CD14-positive monocyte (primary cell): ENCODE results near the gene KCNA1. TPM values are rescaled to one million over a fixed set of nuclear protein-coding genes. Genes with fewer than 3 reads are reported as not detected.

Experiments
- DNase-seq, 3 donors: peaks; one replicate each; pipeline ENCODE4 v3.0.0-alpha.2; 2011 to 2022
- H2AFZ ChIP-seq: 2 replicates; pipeline ENCODE4 v1.6.0; 2012; ENCODE audit warnings: mild to moderate bottlenecking, low read depth, low read length, inconsistent platforms; ENCODE audit not compliant: insufficient read depth, poor library complexity, severe bottlenecking
- H3K27ac ChIP-seq, 2 donors: 1 replicate in 1 of 2; 2 replicates in 1 of 2; pipeline ENCODE4 v1.5.1; 2012 to 2013; ENCODE audit warnings: low read length in 2 of 2, control low read depth in 1 of 2, inconsistent platforms in 1 of 2, low read depth in 1 of 2, mild to moderate bottlenecking in 1 of 2
- H3K27me3 ChIP-seq, 2 donors: one replicate each; pipeline versions ENCODE4 v1.6.0 to v1.6.1; 2011 to 2013; ENCODE audit warnings: low read length in 2 of 2; ENCODE audit not compliant: control insufficient read depth in 2 of 2, insufficient read depth in 2 of 2
- H3K36me3 ChIP-seq, 2 donors: replicated peaks in 1 of 2; 1 replicate in 1 of 2; 2 replicates in 1 of 2; pipeline versions ENCODE4 v1.5.1 to v1.6.1; 2012 to 2013; ENCODE audit warnings: low read length in 2 of 2, control low read depth in 1 of 2, inconsistent platforms in 1 of 2, mild to moderate bottlenecking in 1 of 2; ENCODE audit not compliant: insufficient read depth in 2 of 2, control insufficient read depth in 1 of 2
- H3K4me1 ChIP-seq, 2 donors: 1 replicate in 1 of 2; 2 replicates in 1 of 2; pipeline versions ENCODE4 v1.5.1 to v1.6.1; 2012 to 2013; ENCODE audit warnings: low read length in 2 of 2, control low read depth in 1 of 2, inconsistent platforms in 1 of 2, mild to moderate bottlenecking in 1 of 2, moderate library complexity in 1 of 2; ENCODE audit not compliant: insufficient read depth in 2 of 2, control insufficient read depth in 1 of 2
- H3K4me2 ChIP-seq: replicated peaks from 2 replicates; pipeline ENCODE3; 2012; ENCODE audit warnings: low read length, moderate library complexity, mild to moderate bottlenecking; ENCODE audit not compliant: poor library complexity, severe bottlenecking; ENCODE audit errors: extremely low read depth
- H3K4me3 ChIP-seq, 3 experiments: fragments of 200-600 bp in 1 of 3; sonication (generic) in 1 of 3; replicated peaks in 1 of 3; 1 replicate in 2 of 3; 2 replicates in 1 of 3; pipeline ENCODE4 v1.5.1; 2011 to 2013; ENCODE audit warnings: low read length in 3 of 3, mild to moderate bottlenecking in 3 of 3, control low read depth in 2 of 3, low read depth in 2 of 3, inconsistent platforms in 1 of 3, moderate library complexity in 1 of 3
- H3K79me2 ChIP-seq: 2 replicates; pipeline ENCODE4 v1.6.0; 2012; ENCODE audit warnings: mild to moderate bottlenecking, control low read depth, inconsistent platforms, low read length, moderate library complexity; ENCODE audit not compliant: insufficient read depth
- H3K9ac ChIP-seq: 2 replicates; pipeline ENCODE4 v1.6.0; 2017; ENCODE audit warnings: low read length, mild to moderate bottlenecking; ENCODE audit not compliant: insufficient read depth, poor library complexity, severe bottlenecking
- H3K9me3 ChIP-seq, 2 donors: replicated peaks in 1 of 2; 1 replicate in 1 of 2; 2 replicates in 1 of 2; pipeline versions ENCODE4 v1.5.1 to v1.6.1; 2012 to 2013; ENCODE audit warnings: low read length in 2 of 2, control low read depth in 1 of 2; ENCODE audit not compliant: control insufficient read depth in 1 of 2, insufficient read depth in 1 of 2
- H4K20me1 ChIP-seq: 2 replicates; pipeline ENCODE4 v1.6.0; 2012; ENCODE audit warnings: mild to moderate bottlenecking, low read length, control low read depth, moderate library complexity; ENCODE audit not compliant: insufficient read depth
- H3K27ac Mint-ChIP-seq, 7 donors: one replicate each; pipeline ENCODE4 v1.8.0; 2020; ENCODE audit warnings: mild to moderate bottlenecking in 7 of 7, mixed read lengths in 7 of 7, moderate library complexity in 6 of 7, inconsistent platforms in 2 of 7
- H3K27me3 Mint-ChIP-seq, 3 donors: one replicate each; pipeline ENCODE4 v1.8.0; 2021 to 2022; ENCODE audit warnings: low read depth in 3 of 3, mild to moderate bottlenecking in 3 of 3, mixed read lengths in 3 of 3, moderate library complexity in 3 of 3, inconsistent platforms in 1 of 3
- H3K36me3 Mint-ChIP-seq, 2 donors: one replicate each; pipeline ENCODE4 v1.8.0; 2020; ENCODE audit warnings: mixed read lengths in 2 of 2, inconsistent platforms in 1 of 2, mild to moderate bottlenecking in 1 of 2
- H3K4me1 Mint-ChIP-seq: one replicate; pipeline ENCODE4 v1.8.0; 2020; ENCODE audit warnings: mild to moderate bottlenecking, mixed read lengths
- H3K4me3 Mint-ChIP-seq, 2 donors: one replicate each; pipeline ENCODE4 v1.8.0; 2020; ENCODE audit warnings: mild to moderate bottlenecking in 2 of 2, mixed read lengths in 2 of 2, moderate library complexity in 1 of 2
- H3K9me3 Mint-ChIP-seq, 7 donors: one replicate each; pipeline ENCODE4 v1.8.0; 2020 to 2022; ENCODE audit warnings: mixed read lengths in 7 of 7, mild to moderate bottlenecking in 6 of 7, moderate library complexity in 6 of 7, inconsistent platforms in 2 of 7
- WGBS: methylation state at CpG from one replicate; pipeline ENCODE4 v1.1.5; 2013; ENCODE audit warnings: missing lambda C conversion rate; ENCODE audit not compliant: insufficient coverage; 5-methylcytosine and 5-hydroxymethylcytosine counted together
- intact Hi-C, 2 donors: fragments of 100-400 bp; cut with micrococcal nuclease; formaldehyde crosslinking; loops; one replicate each; pipeline versions ENCODE4 v1.15.0 to v1.15.1; 2023
- polyA plus RNA-seq, 3 donors: library from polyadenylated mRNA; depleted of rRNA in 1 of 3; unstranded in 2 of 3; stranded (reverse) in 1 of 3; fragments of 300-500 nt in 2 of 3; fragments of >200 nt in 1 of 3; fragmentation: Illumina TruSeq in 2 of 3; gene quantifications; 1 replicate in 2 of 3; 2 replicates in 1 of 3; pipeline ENCODE4 v1.2.3, GENCODE V29; 2012 to 2021
- TF ChIP-seq, protein P1 (sequence below): fragments of 200-600 bp; IDR thresholded peaks from one replicate; pipeline ENCODE4 v1.8.0; 2022; ENCODE audit warnings: antibody characterized with exemption, mild to moderate bottlenecking

KCNA1 gene
- polyA plus RNA-seq, 3 donors, result not detected

DNA sequence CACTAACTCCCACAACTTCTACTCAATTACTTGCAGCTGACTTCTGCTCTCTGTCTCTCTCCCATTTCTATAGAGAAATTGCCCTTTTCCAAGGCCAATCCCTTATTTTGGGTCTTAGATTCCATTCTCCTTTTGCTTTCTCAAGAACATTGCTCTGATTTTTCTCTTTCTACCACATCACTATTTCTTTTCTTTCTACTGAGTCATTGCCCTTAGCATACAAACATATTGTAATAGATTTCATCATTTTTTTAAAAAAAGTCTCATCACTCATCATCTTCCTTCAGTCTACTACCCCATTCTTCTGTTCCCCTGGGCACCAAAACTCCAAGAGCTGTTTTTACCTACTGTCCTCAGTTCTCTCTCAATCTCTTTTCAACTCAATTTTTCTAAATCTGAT is 4.4 kb upstream of the KCNA1 start:
- intact Hi-C loops, result no loop called here
- peaks cover 0 to 2% of the 10 kb centered on the region in 2 donors for H3K36me3 Mint-ChIP-seq
- TF ChIP-seq, protein P1, sequence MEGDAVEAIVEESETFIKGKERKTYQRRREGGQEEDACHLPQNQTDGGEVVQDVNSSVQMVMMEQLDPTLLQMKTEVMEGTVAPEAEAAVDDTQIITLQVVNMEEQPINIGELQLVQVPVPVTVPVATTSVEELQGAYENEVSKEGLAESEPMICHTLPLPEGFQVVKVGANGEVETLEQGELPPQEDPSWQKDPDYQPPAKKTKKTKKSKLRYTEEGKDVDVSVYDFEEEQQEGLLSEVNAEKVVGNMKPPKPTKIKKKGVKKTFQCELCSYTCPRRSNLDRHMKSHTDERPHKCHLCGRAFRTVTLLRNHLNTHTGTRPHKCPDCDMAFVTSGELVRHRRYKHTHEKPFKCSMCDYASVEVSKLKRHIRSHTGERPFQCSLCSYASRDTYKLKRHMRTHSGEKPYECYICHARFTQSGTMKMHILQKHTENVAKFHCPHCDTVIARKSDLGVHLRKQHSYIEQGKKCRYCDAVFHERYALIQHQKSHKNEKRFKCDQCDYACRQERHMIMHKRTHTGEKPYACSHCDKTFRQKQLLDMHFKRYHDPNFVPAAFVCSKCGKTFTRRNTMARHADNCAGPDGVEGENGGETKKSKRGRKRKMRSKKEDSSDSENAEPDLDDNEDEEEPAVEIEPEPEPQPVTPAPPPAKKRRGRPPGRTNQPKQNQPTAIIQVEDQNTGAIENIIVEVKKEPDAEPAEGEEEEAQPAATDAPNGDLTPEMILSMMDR, result no peak
- H3K79me2 ChIP-seq, result no peaks in the 10 kb centered on the region
- H3K4me2 ChIP-seq, result no peak overlapping the region
- no peaks in the 10 kb centered on the region for H4K20me1 ChIP-seq
- H3K4me3 ChIP-seq, result no peak overlapping the region
- H3K27me3 Mint-ChIP-seq, result peaks cover 24 to 37% (median 34%) of the 10 kb centered on the region in 3 donors
- no peak overlapping the region for H2AFZ ChIP-seq
- H3K9me3 Mint-ChIP-seq, result peaks cover 0 to 3% (median 0%) of the 10 kb centered on the region in 7 donors
- peaks cover 0 to 7% of the 10 kb centered on the region in 2 donors for H3K4me1 ChIP-seq
- no peak overlapping the region for H3K4me3 Mint-ChIP-seq
- H3K4me1 Mint-ChIP-seq, result peaks cover 9% of the 10 kb centered on the region
- peaks cover 0 to 5% of the 10 kb centered on the region in 2 donors for H3K9me3 ChIP-seq
- no peak overlapping the region for H3K27ac ChIP-seq
- no peak for DNase-seq
- no peaks in the 10 kb centered on the region for H3K36me3 ChIP-seq
- no peak overlapping the region for H3K9ac ChIP-seq
- H3K27ac Mint-ChIP-seq, result no peak overlapping the region
- H3K27me3 ChIP-seq, result peaks cover 52 to 76% of the 10 kb centered on the region in 2 donors

DNA sequence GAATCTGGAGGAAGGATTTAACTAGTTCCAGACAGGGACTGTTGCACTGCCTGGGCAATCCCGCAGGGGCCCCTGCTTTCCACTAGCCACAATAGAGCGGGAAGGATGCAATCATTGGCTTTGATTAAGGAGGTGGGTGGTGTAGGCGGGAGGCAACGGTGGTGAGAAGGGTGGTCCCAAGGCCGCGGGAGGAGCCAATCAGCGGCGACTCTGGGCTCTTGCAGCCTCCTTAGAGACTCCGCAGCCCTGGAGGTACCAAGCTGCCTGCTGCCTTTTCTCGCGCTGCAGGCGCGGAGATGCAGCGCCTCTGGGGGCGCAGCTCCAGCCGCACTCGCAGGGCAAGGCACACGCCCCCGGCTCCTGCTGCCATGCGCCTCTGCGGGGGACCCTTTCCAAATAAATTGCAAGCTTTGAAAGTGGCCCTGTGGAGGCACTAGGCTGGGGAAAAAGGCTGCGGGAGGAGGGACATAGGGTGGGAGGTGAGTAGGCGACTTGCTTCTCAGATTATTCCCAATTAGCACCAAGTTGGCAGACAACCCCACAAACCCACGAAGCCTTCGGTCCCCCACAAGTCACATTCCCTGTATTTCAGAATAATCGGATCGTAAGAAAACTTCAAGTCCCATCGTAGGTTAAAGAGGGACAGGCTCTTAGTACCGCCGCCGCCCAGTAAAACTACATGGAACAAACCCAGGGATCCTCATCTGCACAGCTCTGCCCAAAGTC is 858 bp upstream of the KCNA1 start:
- Histone ChIP-seq H3K27me3 (peaks cover 61 to 87% of the 10 kb centered on the region in 2 donors), H3K4me1 (peaks cover 0 to 7% of the 10 kb centered on the region in 2 donors), H3K36me3 (no peaks in the 10 kb centered on the region), H3K79me2 (no peaks in the 10 kb centered on the region), H3K4me3 (no peak overlapping the region), H3K27ac (no peak overlapping the region), H3K9ac (no peak overlapping the region), H2AFZ (no peak overlapping the region), H4K20me1 (no peaks in the 10 kb centered on the region), H3K9me3 (peaks cover 0 to 17% of the 10 kb centered on the region in 2 donors), H3K4me2 (peak overlapping the region; percentile 42)
- Mint-ChIP-seq H3K4me1 (peaks cover 17% of the 10 kb centered on the region), H3K27ac (no peak overlapping the region), H3K36me3 (peaks cover 0 to 5% of the 10 kb centered on the region in 2 donors), H3K4me3 (peak overlapping the region in 1 of 2 donors; percentile 79), H3K27me3 (peaks cover 7 to 49% (median 44%) of the 10 kb centered on the region in 3 donors), H3K9me3 (peaks cover 0 to 12% (median 11%) of the 10 kb centered on the region in 7 donors)
- intact Hi-C loops, result no loop called here
- DNase-seq, result no peak
- TF ChIP-seq, protein P1, result no peak
- WGBS, result 2% methylated on average over 29 of the region's 31 CpGs
